T-helper 1 cell treated with Interleukin-12 subunit alpha and Interleukin-12 subunit beta and Interleukin-4 antibody, amounts not matched to agents 30 μg/mL and 1 μg/mL, for 36 hours (primary cell): ENCODE data around the gene ATP7A.
A peak's percentile ranks its signal among the peaks of the same experiment; 100 is the strongest.
"Not testable (repeated sequence)": the region's sequence is repeated elsewhere in the genome, so short reads cannot be mapped to it uniquely, and the experiment has no call there.

Experiments
- H3K27ac Mint-ChIP-seq: one replicate; pipeline ENCODE4 v1.8.0; 2021; ENCODE audit warnings: mild to moderate bottlenecking, mixed read lengths
- H3K27me3 Mint-ChIP-seq: one replicate; pipeline ENCODE4 v1.8.0; 2021; ENCODE audit warnings: low read depth, mixed read lengths
- H3K36me3 Mint-ChIP-seq: one replicate; pipeline ENCODE4 v1.8.0; 2021; ENCODE audit warnings: low read depth, mixed read lengths
- H3K4me1 Mint-ChIP-seq: one replicate; pipeline ENCODE4 v1.8.0; 2021; ENCODE audit warnings: low read depth, mixed read lengths
- H3K4me3 Mint-ChIP-seq: one replicate; pipeline ENCODE4 v1.8.0; 2021; ENCODE audit warnings: mild to moderate bottlenecking, moderate library complexity, mixed read lengths
- H3K9me3 Mint-ChIP-seq: one replicate; pipeline ENCODE4 v1.8.0; 2021; ENCODE audit warnings: mixed read lengths

ATP7A gene

DNA sequence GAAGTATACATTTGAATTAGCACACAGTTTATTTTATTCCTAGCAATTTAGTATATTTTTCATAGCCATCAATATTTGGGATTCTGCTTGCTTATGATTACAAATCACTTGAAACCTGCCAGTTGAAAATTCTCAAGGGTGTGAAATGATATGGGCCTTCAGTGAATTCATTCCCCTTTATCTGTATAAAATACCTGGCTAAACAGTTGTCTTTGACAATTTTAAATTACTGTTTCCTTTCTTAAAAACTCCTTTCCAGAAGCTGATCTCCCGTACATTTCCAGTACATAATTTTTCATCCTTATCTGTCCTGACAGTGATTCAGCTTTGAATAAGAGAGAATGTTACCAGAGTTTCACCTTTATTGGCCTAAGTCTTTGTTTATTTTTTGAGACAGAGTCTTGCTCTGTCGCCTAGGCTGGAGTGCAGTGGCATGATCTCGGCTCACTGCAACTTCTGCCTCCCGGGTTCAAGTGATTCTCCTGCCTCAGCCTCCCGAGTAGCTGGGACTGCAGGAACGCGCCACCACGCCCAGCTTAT lies 13.9 kb downstream of the ATP7A start:
- no peaks in the 10 kb centered on the region for H3K27me3 Mint-ChIP-seq
- H3K4me1 Mint-ChIP-seq = peaks cover 2% of the 10 kb centered on the region
- H3K27ac Mint-ChIP-seq = no peak overlapping the region
- peaks cover 3% of the 10 kb centered on the region for H3K9me3 Mint-ChIP-seq
- H3K36me3 Mint-ChIP-seq = peaks cover 13% of the 10 kb centered on the region
- no peak overlapping the region for H3K4me3 Mint-ChIP-seq

DNA sequence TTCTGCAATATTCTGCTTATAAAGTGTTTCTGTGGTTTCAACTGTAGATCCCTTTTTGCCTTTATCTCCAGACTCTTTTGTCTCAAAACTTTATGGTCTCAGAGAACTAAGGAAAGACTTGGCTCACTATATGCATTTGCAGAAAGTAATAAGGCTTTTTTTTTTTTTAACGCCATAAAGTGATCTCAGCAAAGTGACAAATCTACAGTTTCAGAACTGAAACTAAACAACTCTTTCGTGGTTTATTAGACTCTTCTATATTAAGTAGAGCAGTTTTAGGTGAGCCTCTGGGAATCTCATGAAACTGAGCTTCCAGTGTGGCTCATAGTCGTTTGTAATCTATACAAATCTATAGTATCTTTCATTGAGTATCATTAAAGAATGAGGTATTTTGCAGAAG lies 15.3 kb downstream of the ATP7A start:
- Mint-ChIP-seq H3K27ac (no peak overlapping the region), H3K36me3 (peaks cover 16% of the 10 kb centered on the region), H3K4me3 (no peak overlapping the region), H3K4me1 (peaks cover 2% of the 10 kb centered on the region), H3K9me3 (peaks cover 3% of the 10 kb centered on the region), H3K27me3 (no peaks in the 10 kb centered on the region)

DNA sequence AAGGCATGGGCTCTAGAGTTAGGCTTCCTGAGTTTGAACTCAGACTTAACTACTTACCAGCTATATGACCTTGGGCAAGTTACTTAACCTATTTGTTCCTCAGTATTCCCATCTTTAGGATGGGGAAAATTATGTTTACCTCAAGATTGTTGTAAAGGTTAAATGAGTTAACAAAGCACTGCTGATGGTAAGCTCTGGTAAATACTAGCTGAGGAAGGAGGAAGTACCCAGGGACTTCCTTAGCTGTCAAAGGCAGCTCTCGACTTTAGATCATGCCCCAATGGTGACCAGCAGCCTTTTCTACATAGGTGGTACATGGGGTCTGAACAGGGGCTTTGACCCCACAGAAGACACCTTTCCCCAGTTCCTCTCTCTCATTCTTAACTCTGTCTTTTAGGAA lies 20.1 kb downstream of the ATP7A start:
- Mint-ChIP-seq H3K4me3 (no peak overlapping the region), H3K4me1 (no peaks in the 10 kb centered on the region), H3K9me3 (no peaks in the 10 kb centered on the region), H3K27me3 (no peaks in the 10 kb centered on the region), H3K27ac (no peak overlapping the region), H3K36me3 (peaks cover 10% of the 10 kb centered on the region)

DNA sequence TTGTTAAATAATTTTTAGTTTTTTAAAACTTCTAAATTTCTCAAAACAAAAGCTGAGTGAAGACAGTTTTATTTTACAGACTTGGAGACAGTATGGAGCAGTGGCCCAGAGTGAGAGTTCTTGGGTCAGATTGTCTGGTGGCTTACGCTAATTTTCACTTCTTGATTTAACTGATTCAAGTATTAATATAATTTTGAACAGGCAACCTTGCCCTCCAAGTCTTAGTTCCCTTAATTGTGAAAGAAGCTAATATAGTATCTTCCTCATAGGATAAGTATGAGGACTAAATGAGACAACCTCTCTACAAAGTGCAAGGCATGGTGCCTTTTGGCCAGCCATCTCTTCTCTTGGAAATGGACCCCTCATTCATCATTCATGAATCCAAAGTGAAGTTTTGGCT lies 25.4 kb downstream of the ATP7A start:
- H3K27ac Mint-ChIP-seq = no peak overlapping the region
- H3K27me3 Mint-ChIP-seq = no peaks in the 10 kb centered on the region
- H3K4me3 Mint-ChIP-seq = no peak overlapping the region
- H3K36me3 Mint-ChIP-seq = no peaks in the 10 kb centered on the region
- H3K4me1 Mint-ChIP-seq = no peaks in the 10 kb centered on the region
- H3K9me3 Mint-ChIP-seq = no peaks in the 10 kb centered on the region

DNA sequence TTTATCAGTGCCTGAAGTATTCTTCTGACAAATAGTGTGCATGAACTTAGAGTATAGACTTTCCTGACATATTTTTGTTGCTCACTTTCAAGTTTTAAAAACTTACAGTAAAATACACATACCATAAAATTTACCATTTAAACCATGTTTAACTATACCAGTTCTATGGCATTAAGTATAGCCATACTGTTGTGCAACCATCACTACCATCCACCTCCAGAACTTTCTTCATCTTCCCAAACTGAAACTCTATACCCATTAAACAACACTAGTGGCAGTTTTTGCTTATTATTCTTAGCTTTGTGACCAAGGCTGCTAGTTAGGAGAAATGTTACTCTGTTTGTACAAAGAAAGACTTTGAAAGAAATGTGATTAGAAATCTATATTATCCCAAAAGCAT lies 25.8 kb downstream of the ATP7A start:
- Mint-ChIP-seq H3K4me3 (no peak overlapping the region), H3K36me3 (no peaks in the 10 kb centered on the region), H3K27me3 (no peaks in the 10 kb centered on the region), H3K27ac (no peak overlapping the region), H3K4me1 (no peaks in the 10 kb centered on the region), H3K9me3 (no peaks in the 10 kb centered on the region)

DNA sequence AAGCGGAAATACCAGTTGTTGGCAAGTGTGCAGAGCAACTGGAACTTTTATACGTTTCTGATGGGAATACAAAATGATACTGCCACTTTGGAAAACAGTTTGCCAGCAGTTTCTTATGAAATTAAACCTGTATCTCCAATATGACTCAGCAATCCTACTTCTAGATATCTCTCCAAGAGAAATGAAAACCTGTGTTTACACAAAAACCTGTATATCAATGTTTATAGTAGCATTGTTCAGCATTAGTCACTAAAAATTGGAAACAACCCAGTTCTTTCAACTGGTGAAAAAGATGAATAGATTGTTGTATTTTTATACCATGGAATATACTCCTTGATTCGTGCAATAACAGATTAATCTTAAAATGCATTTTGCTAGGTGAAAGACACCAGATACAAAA lies 26.8 kb downstream of the ATP7A start:
- H3K36me3 Mint-ChIP-seq = no peaks in the 10 kb centered on the region
- no peaks in the 10 kb centered on the region for H3K9me3 Mint-ChIP-seq
- H3K27me3 Mint-ChIP-seq = no peaks in the 10 kb centered on the region
- no peak overlapping the region for H3K4me3 Mint-ChIP-seq
- H3K4me1 Mint-ChIP-seq = no peaks in the 10 kb centered on the region
- H3K27ac Mint-ChIP-seq = no peak overlapping the region

DNA sequence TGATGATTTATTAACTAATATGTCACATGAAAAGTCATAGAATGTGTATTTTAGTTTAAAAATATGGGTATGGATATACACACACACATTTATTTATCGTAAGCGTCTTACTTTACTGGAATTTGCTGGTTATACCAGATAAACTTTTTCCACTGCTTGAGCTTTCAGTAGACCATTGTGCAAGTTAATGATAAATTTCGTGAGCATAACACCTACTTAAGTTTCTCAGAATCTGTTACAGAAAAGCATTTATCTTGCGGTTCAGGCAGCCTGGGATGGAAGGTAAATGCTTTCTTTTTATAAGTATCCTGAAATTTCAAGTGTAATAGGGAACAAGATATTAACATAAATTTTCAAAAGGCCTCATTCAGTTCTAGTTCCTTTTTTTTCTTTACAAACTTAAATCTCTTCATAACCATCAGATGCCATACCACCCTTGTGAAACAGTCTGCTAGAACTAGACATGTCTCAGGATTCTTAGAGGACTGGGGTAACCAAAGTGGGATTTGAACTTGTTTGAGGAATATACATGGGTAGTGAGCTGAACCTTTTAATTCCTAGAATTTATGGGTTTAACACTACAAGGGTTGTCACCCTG lies 27.7 kb downstream of the ATP7A start:
- no peak overlapping the region for H3K27ac Mint-ChIP-seq
- no peaks in the 10 kb centered on the region for H3K36me3 Mint-ChIP-seq
- no peaks in the 10 kb centered on the region for H3K4me1 Mint-ChIP-seq
- H3K9me3 Mint-ChIP-seq = no peaks in the 10 kb centered on the region
- H3K27me3 Mint-ChIP-seq = no peaks in the 10 kb centered on the region
- no peak overlapping the region for H3K4me3 Mint-ChIP-seq

DNA sequence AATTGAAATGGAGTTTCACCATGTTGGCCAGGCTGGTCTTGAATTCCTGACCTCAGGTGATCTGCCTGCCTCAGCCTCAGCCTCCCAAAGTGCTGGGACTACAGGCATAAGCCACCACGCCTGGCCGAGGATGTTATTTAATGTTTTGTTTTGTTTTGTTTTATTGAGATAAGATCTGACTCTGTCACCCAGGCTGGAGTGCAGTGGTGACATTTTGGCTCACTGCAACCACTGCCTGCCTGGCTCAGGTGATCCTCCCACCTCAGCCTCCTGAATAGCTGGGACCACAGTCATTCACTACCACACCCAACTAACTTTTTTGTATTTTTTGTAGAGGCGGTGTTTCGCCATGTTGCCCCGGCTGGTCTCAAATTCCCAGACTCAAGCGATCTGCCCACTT lies 34.5 kb downstream of the ATP7A start:
- H3K36me3 Mint-ChIP-seq, H3K4me1 Mint-ChIP-seq, H3K4me3 Mint-ChIP-seq, H3K27ac Mint-ChIP-seq, H3K27me3 Mint-ChIP-seq, H3K9me3 Mint-ChIP-seq: not testable (repeated sequence)

DNA sequence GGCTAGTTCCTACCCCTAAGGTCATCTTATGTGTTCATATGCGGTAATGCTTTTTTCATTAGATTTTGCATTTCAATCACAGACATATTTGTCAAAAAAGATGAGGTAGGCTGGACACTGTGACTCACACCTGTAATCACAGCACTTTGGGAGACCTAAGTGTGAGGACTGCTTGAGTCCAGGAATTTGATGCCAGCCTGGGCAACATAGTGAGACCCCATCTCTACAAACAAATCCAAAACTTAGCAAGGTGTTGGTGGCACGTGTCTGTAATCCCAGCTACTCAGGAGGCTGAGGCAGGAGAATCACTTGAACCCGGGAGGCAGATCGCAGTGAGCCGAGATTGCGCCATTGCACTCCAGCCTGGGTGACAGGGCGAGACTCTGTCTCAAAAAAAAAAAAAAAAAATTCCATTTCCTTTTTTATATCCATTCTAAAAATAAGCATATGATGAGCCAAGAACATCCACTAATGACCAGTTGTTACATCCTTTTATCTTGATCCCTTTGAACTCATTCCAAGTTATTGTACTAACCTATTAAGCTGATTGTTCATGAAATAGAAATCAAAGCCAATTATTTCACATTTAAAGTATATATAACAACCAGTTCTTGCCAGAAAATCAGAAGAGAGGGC lies 35.5 kb downstream of the ATP7A start:
- Mint-ChIP-seq H3K27me3 (no peaks in the 10 kb centered on the region), H3K4me3 (no peak overlapping the region), H3K36me3 (no peaks in the 10 kb centered on the region), H3K4me1 (no peaks in the 10 kb centered on the region), H3K27ac (no peak overlapping the region), H3K9me3 (no peaks in the 10 kb centered on the region)

DNA sequence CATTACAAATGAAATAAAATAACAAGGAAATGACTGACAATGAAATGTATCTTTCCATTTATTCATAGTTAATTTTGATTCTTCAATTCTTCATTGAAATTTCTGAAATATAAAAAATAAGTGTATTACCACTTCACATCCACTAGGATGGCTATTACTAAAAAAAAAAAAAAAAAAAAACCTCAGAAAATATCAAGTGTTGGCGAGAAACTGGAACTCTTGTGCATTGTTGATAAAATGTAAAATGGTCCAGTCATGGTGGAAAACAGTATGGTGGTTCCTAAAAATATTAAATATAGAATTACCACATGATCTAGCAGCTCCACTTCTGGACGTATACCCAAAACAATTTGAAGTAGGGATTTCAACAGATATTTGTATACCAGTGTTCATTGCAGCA lies 36.1 kb downstream of the ATP7A start:
- H3K4me1 Mint-ChIP-seq = no peaks in the 10 kb centered on the region
- no peaks in the 10 kb centered on the region for H3K36me3 Mint-ChIP-seq
- no peak overlapping the region for H3K27ac Mint-ChIP-seq
- H3K27me3 Mint-ChIP-seq = no peaks in the 10 kb centered on the region
- H3K4me3 Mint-ChIP-seq = no peak overlapping the region
- H3K9me3 Mint-ChIP-seq = no peaks in the 10 kb centered on the region

DNA sequence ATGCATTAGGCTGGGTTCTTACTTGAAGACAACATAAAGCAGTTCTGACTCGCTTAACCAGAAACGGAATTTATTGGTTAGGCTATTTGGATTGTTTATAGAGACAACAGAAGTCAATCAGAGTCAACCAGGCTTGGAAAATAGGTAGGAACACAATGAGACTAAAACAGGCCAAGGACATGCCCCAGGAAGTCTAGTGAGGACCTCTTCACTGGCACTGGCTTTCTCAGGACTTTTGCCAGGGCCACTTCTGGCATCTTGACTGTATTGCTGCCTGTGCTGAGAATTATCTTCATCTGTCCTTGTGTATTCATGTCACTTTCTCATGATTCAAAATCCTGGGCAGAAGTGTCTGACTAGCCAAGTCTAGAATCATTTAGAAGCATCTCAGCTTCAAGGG lies 39.3 kb downstream of the ATP7A start:
- no peaks in the 10 kb centered on the region for H3K27me3 Mint-ChIP-seq
- no peak overlapping the region for H3K4me3 Mint-ChIP-seq
- no peaks in the 10 kb centered on the region for H3K4me1 Mint-ChIP-seq
- H3K36me3 Mint-ChIP-seq = no peaks in the 10 kb centered on the region
- no peak overlapping the region for H3K27ac Mint-ChIP-seq
- H3K9me3 Mint-ChIP-seq = no peaks in the 10 kb centered on the region

DNA sequence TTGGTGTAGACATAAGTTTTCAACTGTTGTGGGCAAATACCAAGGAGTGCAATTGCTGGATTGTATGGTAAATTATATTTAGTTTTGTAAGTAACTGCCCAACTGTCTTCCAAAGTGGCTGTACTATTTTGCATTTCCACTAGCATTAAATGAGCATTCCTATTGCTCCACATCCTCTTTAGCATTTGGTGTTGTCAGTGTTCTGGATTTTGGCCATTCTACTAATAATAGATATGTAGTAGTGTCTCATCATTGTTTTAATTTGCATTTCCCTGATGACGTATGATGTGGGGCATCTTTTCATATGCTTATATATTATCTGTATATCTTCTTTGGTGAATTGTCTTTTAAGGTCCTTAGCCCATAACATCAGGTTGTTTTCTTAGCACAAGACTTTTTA lies 41.7 kb downstream of the ATP7A start:
- Mint-ChIP-seq H3K27ac (no peak overlapping the region), H3K27me3 (no peaks in the 10 kb centered on the region), H3K4me1 (peaks cover 4% of the 10 kb centered on the region), H3K4me3 (no peak overlapping the region), H3K9me3 (peaks cover 8% of the 10 kb centered on the region), H3K36me3 (peaks cover 8% of the 10 kb centered on the region)

DNA sequence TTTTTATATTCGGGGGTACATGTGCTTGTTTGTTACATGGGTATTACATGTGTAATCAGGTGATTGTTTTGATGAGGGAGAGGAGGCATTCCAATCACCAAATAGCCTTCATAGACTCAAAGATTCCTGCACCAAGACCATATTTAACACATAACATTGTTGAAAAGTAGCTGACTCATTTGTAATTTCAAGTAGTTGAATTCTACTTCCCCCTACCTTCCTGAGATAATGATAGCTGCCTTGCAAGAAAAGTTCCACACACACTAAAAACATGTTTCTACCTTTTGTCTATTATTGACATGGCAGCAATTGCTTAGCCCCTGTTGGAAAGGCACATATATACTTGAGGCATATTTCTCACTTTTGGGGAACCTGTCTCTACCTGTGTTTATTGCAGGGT lies 42.8 kb downstream of the ATP7A start:
- no peaks in the 10 kb centered on the region for H3K27me3 Mint-ChIP-seq
- H3K9me3 Mint-ChIP-seq = peaks cover 8% of the 10 kb centered on the region
- H3K4me3 Mint-ChIP-seq = no peak overlapping the region
- peaks cover 14% of the 10 kb centered on the region for H3K4me1 Mint-ChIP-seq
- no peak overlapping the region for H3K27ac Mint-ChIP-seq
- H3K36me3 Mint-ChIP-seq = peaks cover 9% of the 10 kb centered on the region

DNA sequence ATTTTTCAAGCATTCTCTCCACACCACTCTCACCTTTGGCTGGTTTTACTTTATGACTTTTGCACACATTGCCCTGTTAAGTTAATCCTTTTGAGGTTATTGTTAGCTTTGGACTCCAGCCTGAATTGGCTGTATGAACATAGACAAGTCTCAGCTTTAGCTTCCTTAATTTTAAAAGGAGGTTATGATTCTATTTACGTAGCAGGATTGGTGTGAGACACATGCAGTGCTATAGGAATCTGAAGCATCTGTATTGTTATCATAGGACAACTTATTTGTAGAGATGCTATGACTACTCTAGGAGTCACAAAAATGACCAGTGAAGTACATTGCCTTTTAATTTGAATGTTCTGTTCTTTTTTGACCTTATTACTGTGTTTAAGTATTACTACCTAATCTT lies 43.2 kb downstream of the ATP7A start:
- H3K9me3 Mint-ChIP-seq = peaks cover 8% of the 10 kb centered on the region
- no peak overlapping the region for H3K4me3 Mint-ChIP-seq
- peaks cover 15% of the 10 kb centered on the region for H3K4me1 Mint-ChIP-seq
- H3K27ac Mint-ChIP-seq = no peak overlapping the region
- no peaks in the 10 kb centered on the region for H3K27me3 Mint-ChIP-seq
- H3K36me3 Mint-ChIP-seq = peaks cover 9% of the 10 kb centered on the region

DNA sequence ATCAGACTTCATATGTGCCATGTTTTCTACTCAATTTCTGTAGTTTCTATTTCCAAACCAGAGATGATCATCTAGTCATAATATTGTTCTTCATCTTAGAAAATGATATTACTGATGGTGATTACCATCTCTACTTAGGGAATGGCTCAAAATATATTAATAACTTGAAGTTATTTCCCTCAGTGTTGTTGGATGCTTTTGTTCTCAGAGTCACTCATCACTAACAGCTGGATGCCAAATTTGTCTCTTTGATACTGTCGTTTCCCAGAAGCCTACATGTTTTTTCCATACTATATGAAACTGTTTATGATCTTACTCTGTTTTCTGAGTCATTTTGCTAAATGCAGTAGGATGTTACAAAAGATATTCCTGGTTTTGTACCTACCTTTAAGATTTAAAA lies 50.1 kb downstream of the ATP7A start:
- Mint-ChIP-seq H3K9me3 (peaks cover 8% of the 10 kb centered on the region), H3K27ac (peak overlapping the region; percentile 75), H3K36me3 (peaks cover 7% of the 10 kb centered on the region), H3K27me3 (no peaks in the 10 kb centered on the region), H3K4me3 (peak overlapping the region; percentile 12), H3K4me1 (peaks cover 36% of the 10 kb centered on the region)
